SW 1271 (cell line): ENCODE measurements around the gene FAM50A.
A peak's percentile ranks its signal among the peaks of the same experiment; 100 is the strongest.
"Not testable (repeated sequence)": the region's sequence is repeated elsewhere in the genome, so short reads cannot be mapped to it uniquely, and the experiment has no call there.

ENCODE experiments used
- DNase-seq, 2 experiments: peaks; one replicate each; lab custom pipeline; 2025; lab: John Stamatoyannopoulos, UW

Gene FAM50A

GRCh38 chrX:154443992-154444754, at the start of gene FAM50A:
FAM50A (plus strand) TSS chrX:154444141; CDS start chrX:154444236, 95 bp downstream.
- peak in 1 of 2 experiments; percentile 54 for DNase-seq

GRCh38 chrX:154396363-154396762, 47.6 kb upstream of the FAM50A start:
- not testable (repeated sequence) for DNase-seq

GRCh38 chrX:154396973-154397887, 46.7 kb upstream of the FAM50A start:
- DNase-seq, result peak in 1 of 2 experiments; percentile 54

GRCh38 chrX:154397888-154398667, 45.9 kb upstream of the FAM50A start, which contains the start of gene RPL10:
RPL10 (plus strand) TSS chrX:154398377; CDS start chrX:154398520, 143 bp downstream.
- peak; percentile 76 to 95 for DNase-seq

GRCh38 chrX:154398668-154399526, 45.0 kb upstream of the FAM50A start:
- DNase-seq, result peak; percentile 41 to 63

GRCh38 chrX:154399527-154400368, 44.2 kb upstream of the FAM50A start:
- peak in 1 of 2 experiments; percentile 19 for DNase-seq

- not testable (repeated sequence) for DNase-seq
Observed at GRCh38 chrX:154400369-154400817, 43.5 kb upstream of the FAM50A start.

GRCh38 chrX:154401045-154401799, 42.7 kb upstream of the FAM50A start:
- peak in 1 of 2 experiments; percentile 10 for DNase-seq

GRCh38 chrX:154401918-154402621, 41.9 kb upstream of the FAM50A start:
- no peak for DNase-seq

- DNase-seq, result no peak
Observed at GRCh38 chrX:154402622-154403127, 41.3 kb upstream of the FAM50A start.

- DNase-seq, result no peak
Observed at GRCh38 chrX:154403192-154403591, 40.7 kb upstream of the FAM50A start.

- DNase-seq, result no peak
Observed at GRCh38 chrX:154403858-154404257, 40.1 kb upstream of the FAM50A start.

- no peak for DNase-seq
Observed at GRCh38 chrX:154404625-154405192, 39.2 kb upstream of the FAM50A start.

GRCh38 chrX:154408659-154409221, 35.2 kb upstream of the FAM50A start:
- no peak for DNase-seq

GRCh38 chrX:154409222-154409871, 34.6 kb upstream of the FAM50A start, which contains the start of gene DNASE1L1:
DNASE1L1 (minus strand) TSS chrX:154409254; CDS start chrX:154405568, 3,686 bp downstream.
- peak; percentile 67 to 83 for DNase-seq

- peak in 1 of 2 experiments; percentile 47 for DNase-seq
Observed at GRCh38 chrX:154411981-154412340, 32.0 kb upstream of the FAM50A start.

- DNase-seq, result no peak
Observed at GRCh38 chrX:154412468-154412867, 31.5 kb upstream of the FAM50A start.
